NCI-H526 (cell line): Measurements from ENCODE around the gene RADIL.
A peak's percentile ranks its signal among the peaks of the same experiment; 100 is the strongest.

ENCODE experiments used
- DNase-seq, 2 experiments: peaks; one replicate each; lab custom pipeline; 2025; lab: John Stamatoyannopoulos, UW

RADIL gene

DNA sequence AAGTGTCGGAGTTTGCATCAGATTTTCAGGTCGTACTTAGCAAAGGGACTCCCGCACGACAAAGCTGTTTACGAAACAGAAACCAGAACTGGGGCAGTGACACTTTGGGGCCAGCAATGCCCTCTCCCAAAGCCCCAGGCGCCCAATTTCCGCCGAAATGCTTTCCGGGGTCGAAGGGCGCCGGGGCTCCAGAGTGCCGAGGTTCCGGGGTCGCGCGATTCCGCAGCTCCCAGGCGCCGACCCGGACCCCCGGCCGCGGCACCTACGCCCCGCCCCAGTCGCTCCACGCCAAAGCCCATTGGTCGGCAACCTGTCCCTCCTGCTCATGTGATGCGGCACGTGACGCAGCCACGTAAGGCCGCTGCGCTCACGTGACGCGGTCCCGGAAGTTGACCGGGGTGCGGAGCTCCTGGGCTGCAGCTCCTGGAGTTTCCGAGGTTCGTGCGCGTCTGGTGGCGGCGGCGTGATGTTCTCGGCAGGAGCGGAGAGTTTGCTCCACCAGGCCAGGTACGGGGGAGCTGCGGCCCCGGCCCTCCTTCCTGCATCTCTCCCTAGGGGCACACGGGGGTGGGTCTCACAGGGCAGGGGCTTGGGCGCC, 108.2 kb downstream of the RADIL start, which contains the start of gene AP5Z1:
Gene AP5Z1, plus strand, starts transcription at position 374 of the 598 bp plus-strand sequence. Its CDS starts 93 bp downstream, at position 467.
- peak; percentile 89 to 96 for DNase-seq

DNA sequence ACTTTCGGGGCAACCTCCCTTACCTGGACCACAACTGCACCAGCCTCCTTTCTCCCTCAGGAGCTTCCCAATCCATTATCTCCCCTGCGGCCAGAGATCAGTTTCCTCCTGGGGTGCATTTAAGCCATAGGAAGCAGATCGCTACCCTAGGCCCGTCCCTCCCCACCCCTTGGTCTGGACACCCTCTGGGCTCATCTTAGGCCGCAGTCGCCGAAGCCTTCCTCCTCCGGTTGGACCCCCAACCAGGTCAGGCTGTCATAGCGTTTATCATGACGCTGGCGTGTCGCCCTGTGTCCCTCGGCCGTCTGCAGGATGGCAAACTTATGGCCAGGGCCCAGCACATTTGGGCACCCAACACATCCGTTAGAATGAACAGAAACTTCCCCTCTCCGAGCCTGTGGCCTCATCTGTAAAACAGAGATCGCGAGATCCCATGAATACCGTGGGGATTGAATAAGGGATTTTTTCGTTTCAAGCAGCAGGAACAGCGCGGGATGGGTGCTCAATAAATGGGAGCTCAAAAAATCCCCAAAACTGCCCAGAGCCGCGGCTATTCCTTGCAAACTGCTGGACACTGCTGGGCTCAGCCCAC, 108.8 kb downstream of the RADIL start:
- peak in 1 of 2 experiments; percentile 61 for DNase-seq

DNA sequence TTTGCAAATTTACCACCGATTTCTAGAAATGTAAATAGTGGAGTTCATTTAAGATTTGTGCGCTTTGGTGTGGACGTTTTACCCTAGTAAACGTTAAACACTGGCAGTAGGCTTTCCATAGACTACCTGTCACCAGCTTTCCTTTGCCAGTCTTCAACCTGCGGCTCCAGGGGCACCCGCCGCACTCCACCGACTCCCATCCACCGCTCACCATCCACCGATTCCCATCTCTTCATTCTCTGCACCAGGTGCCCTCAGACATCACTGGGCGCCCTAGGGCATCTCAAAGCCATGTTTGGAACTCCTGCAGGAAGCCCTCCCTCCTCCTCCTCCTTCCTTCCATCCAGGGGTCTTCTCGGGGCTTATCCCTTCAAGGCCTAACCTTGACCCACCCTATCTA, 109.5 kb downstream of the RADIL start:
- no peak for DNase-seq

DNA sequence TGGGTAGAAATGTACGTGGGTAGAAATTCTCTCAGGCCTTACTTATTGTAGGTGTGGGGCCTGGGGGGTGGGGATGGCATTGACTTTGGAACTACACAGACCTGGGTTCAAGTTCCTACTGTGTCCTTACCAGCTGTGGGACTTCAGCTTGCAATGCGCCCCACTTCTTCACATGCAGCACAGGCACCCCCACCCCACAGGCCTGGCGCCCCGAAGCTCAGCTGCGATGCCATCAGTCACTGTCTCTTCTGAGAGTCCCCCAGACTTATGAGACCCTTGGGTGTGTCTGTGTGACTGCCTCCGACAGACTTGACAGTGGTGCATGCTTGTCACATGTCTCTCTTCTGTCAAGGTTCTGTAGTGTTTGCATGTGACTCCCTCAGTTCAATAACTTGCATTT, 111.2 kb downstream of the RADIL start:
- no peak for DNase-seq

GRCh38 chr7:4771737-4772136, 111.8 kb downstream of the RADIL start:
- DNase-seq = no peak

DNA sequence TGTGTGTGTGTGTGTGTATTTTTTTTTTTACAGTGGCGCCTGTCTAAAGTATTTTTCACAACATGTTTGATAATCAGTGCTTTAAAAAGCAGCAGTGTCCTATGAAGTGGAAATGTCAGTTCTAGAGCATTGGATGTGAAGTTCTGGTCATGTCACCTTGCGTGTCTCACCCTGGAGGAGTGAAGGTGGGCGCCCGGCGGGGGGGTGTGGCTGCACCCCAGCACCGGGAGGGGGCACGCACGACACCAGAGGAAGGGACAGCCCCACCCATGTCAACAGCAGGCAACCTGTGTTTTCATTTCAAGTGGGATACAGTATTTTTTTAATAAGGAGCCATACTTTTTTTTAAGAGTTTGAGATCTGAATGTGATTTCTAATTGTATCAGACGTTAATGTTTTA, 112.6 kb downstream of the RADIL start:
- no peak for DNase-seq

- DNase-seq = no peak
Measured at GRCh38 chr7:4769761-4770160, 113.8 kb downstream of the RADIL start.

- no peak for DNase-seq
Measured at GRCh38 chr7:4768597-4769569, 114.6 kb downstream of the RADIL start.

DNA sequence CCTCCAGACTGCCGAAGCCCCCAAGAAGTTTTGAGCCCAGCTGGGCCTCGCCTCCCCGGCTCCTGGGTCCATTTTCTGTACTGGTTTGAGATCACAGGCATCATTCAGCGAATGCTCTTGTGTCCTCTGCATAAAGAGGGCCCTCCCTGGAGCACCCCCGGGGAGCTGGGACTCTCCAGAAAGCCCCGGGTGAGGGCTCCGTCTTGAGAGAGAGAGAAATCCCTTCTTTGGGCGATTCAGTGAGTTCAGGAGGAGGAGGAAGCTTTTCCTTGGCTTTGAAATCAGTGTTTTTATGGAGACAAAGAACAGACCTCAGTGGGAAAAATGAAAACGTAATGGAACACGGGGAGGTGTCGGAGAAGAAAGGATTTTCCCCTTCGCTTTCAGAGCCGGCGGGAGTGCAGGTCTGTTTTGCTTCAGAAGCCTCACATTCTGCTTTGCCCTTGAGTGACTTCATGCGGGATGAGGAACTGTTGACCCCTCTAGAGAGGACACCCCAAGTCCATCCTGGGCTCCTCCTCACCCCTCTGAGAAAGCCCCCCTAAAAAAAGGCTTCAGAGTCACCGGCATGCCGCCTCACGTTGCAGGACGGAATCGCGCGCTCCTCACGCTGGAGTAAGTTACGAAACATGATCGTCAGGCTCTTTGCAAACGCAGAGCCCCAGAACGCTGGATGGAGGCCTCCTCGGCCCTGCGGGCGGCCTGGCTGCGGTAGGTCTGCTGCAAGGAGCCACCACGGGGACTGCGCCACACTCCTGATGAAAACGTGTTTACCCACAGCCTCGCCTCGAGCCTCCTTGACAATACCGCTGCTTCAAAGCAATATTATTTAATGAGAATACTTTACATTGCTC, 116.6 kb downstream of the RADIL start:
- DNase-seq = no peak

- DNase-seq = no peak
Measured at GRCh38 chr7:4765776-4766490, 117.6 kb downstream of the RADIL start.

DNA sequence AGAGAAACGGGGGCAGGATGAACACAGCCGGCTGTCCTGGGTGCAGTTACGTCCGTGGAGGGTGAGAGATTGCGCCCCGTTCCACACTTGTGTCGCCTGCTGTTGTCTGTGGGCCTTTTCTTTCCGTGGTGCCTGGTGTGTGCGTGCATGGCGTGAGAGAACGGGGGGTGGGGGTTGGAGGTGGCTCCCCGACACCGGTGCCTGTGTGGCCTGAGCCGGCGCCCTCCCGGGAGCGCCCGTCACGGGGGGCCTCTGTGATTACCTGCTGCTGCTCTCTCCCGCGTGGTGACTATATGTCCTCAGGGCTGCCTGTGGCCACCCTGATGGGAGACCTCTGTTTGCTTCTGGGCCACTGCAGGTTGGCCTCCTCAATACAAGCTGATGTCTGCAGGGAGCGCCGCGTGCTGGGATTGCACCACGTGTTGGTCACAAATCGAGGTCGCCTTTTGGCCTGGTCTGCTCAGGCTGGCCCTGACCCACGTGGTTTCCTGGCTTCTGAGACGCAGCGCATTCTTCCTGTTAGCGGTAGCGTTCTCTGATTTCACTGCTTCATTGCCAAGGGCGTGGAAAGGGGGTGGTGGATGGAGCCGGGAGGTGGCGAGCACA, 119.0 kb downstream of the RADIL start:
- no peak for DNase-seq

GRCh38 chr7:4763794-4764185, 119.7 kb downstream of the RADIL start:
- DNase-seq = no peak

- DNase-seq = no peak
Measured at GRCh38 chr7:4763091-4763793, 120.3 kb downstream of the RADIL start.

- no peak for DNase-seq
Measured at GRCh38 chr7:4762121-4763055, 121.1 kb downstream of the RADIL start.

DNA sequence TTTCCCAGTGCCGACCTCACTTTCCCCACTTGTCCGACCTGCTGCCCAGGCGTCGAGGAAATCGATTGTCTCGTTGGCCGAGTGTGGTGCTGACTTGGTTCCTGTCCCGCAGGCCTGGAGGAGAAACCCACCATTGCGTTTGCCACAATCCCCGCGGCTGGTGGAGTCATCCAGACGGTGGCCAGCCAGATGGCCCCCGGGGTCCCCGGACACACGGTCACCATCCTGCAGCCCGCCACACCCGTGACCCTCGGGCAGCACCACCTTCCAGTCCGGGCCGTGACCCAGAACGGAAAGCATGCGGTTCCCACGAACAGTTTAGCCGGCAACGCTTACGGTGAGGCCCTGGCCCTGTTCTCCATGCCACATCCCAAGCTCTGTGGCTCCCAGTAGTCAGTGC, 122.6 kb downstream of the RADIL start:
- DNase-seq = no peak

DNA sequence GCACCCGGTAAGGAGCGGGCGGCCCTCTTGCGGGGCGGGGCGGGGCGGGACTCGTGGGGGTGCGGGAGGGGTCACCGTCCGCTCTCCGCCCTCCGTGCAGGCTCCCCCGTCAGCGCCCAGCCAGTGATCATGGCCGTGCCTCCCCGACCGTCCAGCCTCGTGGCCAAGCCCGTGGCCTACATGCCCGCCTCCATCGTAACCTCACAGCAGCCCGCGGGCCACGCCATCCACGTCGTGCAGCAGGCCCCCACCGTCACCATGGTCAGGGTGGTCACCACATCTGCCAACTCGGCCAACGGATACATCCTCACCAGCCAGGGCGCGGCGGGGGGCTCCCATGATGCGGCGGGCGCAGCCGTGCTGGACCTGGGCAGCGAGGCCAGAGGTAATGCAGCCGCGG, 124.3 kb downstream of the RADIL start:
- DNase-seq = no peak

DNA sequence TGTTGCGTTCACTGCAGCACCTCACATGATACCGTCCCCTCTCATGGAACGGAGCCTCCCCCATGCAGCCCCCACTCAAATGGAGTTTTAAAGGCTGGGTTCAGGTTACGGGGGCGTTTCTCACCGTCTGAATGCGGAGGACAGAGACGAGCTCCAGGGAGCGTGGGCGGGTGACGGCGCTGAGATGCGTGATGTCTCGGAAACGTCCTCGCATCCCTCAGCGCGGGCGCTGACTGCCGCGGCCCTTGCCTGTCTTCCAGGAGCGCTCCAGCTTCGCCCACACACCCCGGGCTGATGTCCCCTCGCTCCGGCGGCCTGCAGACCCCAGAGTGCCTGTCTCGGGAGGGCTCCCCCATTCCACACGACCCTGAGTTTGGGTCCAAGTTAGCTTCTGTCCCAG, 124.7 kb downstream of the RADIL start:
- DNase-seq = no peak

DNA sequence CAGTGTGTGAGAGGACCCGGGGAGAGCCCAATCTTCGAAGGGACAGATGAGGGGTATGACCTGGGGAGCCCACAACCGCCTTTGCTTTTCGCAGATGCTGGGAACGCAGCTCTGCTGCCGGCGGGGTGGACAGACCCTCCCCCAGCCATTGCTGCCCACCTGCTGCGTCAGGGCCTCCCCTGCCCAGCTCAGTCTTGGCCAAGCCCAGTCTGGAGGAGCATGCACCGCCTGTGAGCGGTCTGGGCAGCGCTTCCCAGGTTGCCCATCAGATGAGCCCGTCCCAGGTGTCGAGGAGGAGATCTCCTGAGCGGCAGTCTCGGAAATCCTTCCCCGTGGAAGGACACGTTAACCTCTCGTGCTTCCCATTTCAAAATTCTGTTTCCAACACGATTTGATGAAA, 125.4 kb downstream of the RADIL start:
- DNase-seq = no peak

DNA sequence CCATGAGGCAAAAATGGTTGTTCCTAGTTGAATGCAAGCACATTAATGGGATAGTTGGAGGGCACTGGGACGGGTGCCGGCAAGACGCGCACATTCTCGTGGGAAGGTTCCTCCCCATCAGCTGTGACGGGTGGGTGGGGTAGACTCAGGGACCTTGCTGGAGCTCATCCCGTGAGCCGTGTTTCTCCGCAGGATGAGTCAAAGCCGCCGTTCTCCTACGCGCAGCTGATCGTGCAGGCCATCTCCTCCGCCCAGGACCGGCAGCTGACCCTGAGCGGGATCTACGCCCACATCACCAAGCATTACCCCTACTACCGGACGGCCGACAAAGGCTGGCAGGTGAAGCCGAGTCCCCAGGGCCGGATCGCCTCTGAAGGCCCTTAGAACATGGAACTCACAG, 128.5 kb downstream of the RADIL start:
- no peak for DNase-seq
